GM18520 (cell line): ENCODE results near the gene C12orf75.
"Not testable (repeated sequence)": the region's sequence is repeated elsewhere in the genome, so short reads cannot be mapped to it uniquely, and the experiment has no call there.

Experiments
- ATAC-seq: cut with Tn5 transposase; IDR thresholded peaks from one replicate; pipeline ENCODE4 v1.9.1; 2021; ENCODE audit not compliant: unreplicated experiment

C12orf75 gene

DNA sequence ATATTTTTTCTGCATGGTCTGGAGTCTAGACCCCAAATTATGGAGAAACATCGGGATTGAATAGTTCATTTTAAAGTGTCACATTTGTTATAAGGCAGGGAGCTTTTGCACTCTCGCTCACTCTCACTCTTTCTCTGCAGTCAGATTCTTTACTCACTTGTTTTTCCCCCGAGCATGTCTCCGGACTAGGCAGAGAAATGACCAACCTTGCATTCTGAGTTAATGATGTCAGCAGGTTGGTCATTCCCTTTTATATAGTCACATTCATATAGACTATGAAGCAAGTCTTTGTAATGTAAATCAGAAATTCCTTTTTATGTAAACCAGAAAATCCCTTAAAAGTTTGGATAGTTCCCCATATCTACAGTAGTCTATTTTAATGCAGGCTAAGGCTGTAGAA lies 4.1 kb downstream of the C12orf75 start:
- ATAC-seq: no peak

DNA sequence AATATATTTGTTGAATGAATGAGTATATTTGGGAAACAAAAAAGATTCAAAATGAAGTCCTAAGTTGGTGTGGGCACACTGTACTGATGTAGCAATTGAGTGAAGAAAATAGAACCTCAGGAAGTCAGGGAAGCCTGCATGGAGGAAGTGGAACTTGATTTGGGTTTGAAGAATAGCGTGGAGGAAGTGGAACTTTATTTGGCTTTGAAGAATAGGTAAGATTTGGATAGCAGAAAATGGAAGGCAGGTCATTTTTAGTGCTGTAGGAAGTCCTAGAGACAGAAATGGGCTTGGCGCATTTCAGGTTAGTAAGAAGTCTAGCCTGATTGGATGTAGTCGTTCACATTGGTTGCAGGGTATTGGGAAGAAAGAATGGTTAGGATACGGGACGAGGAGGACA lies 5.4 kb downstream of the C12orf75 start:
- no peak for ATAC-seq

DNA sequence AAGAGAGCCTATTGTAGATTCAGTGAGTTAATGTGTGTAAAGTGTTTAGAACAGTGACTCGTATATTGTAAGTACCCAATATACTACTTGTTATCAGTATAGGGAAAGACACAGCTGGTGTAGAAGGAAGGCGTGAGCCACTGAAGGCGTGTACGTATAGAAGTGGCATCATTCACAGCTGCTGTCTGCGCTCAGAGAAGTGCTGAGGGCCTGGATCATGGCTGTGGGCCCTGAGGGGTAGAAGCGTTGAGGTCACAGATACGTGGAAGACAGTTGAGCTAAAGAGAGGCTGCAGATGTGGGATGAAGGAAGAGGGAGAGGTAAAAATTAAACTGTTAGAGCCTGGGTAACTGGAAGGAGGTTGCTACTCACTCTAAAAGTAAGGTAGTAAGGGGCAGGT lies 5.9 kb downstream of the C12orf75 start:
- ATAC-seq: no peak

- no peak for ATAC-seq
Measured at GRCh38 chr12:105337391-105337790, 6.9 kb downstream of the C12orf75 start.

DNA sequence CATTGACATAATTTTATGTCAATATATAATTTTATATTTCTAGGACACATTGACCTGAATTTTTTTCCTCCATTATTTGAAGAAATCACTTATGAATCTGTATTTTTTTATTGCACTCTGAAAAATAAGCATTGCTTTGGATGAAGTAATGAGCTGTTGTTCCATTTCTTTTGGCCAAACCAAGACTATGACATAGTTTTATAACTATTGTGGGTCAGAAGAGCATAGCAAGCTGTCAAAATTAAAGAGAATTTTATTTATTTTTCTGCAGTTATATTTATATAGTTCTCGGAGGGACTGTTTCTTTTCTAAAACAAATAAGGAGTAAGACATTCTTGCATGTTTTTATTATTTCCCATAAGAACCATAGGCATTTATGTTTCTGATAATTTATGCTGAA lies 8.5 kb downstream of the C12orf75 start:
- no peak for ATAC-seq

DNA sequence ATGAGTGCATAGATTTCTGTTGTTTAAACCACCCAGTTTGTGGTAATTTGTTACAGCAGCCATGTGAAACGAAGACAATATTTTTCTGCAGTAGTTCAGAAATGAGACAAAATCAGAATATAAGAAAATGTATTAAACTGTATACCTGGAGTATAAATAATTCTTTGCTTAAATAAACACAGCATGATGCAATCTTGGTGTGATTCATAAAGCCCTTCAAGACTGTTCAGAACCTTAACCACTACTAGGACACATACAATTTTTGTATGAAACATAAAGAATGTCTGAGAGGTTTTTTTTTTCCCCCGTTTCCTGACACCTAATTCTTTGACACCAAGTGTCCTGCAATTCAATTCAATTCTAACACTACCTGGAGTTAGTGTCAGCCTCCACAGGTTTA lies 10.5 kb downstream of the C12orf75 start:
- no peak for ATAC-seq

DNA sequence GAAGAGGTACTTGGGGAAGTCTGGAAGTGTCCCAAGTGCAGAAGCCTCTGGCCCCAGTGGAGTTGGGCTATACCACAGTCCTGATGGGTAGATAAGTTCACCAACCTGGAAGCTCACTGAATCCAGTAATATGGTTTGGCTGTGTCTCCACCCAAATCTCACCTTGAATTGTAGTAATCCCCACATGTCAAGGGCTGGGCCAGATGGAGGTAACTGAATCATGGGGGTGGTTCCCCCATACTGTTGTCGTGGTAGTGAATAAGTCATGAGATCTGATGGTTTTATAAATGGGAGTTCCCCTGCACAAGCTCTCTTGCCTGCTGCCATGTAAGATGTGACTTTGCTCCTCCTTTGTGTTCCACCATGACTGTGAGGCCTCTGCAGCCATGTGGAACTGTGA lies 11.1 kb downstream of the C12orf75 start:
- not testable (repeated sequence) for ATAC-seq

- ATAC-seq: no peak
Measured at GRCh38 chr12:105342464-105342863, 12.0 kb downstream of the C12orf75 start.

DNA sequence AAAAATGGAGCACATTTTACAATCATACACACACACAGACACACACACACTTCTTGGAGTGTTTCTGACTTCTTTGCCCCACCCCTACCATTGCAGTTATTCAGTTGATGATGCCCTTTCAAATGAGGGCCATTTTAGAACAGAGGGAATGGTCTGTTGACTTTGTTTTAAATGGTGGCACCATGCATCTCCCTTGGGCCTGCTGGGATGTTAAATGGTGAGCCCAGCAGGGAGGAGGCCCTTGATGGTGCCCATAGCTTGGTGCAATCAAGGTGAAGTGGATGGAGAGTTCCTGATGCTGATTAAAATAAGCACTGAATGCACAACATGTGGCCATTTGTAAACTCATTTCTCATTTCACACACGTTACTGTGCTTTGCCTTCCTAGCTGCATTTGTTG lies 13.3 kb downstream of the C12orf75 start:
- no peak for ATAC-seq

DNA sequence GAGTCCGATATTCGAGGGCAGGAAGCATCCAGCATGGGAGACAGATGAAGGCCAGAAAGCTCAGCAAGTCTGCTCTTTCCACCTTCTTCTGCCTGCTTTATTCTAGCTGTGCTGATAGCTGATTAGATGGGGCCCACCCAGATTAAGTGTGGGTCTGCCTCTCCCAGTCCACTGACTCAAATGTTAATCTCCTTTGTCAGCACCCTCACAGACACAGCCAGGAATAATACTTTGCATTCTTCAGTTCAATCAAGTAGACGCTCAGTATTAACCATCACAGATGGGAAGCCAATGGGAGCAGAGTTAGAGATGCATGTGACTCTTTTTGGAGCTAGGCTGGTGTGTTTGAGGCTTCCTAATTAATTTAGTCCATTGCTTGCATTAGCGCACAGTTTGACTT lies 17.0 kb downstream of the C12orf75 start:
- ATAC-seq: no peak

- no peak for ATAC-seq
Measured at GRCh38 chr12:105348142-105348541, 17.7 kb downstream of the C12orf75 start.

- no peak for ATAC-seq
Measured at GRCh38 chr12:105348561-105348960, 18.1 kb downstream of the C12orf75 start.

- no peak for ATAC-seq
Measured at GRCh38 chr12:105349138-105349537, 18.6 kb downstream of the C12orf75 start.

GRCh38 chr12:105351523-105351922 lies 21.0 kb downstream of the C12orf75 start:
- ATAC-seq: no peak

DNA sequence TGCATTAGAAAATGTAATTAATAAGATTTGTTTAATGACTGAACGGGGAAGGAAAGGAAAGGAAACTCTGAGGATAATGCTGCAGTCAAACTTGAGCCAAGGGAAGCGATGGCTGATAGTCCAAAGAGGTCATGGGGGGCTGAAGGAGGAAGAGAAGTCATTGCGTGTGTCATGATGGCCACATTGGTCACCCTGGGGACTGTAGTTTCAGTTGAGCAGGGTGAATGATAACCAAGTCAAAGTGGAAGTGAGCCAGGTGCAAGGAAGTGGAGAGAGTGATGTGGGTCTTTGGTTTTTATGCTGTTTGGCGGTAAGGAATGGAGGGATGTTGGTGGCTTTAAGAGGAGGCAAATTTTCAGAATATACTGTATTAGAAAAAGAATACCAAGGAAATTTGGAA lies 21.6 kb downstream of the C12orf75 start:
- peak; percentile 73 for ATAC-seq

DNA sequence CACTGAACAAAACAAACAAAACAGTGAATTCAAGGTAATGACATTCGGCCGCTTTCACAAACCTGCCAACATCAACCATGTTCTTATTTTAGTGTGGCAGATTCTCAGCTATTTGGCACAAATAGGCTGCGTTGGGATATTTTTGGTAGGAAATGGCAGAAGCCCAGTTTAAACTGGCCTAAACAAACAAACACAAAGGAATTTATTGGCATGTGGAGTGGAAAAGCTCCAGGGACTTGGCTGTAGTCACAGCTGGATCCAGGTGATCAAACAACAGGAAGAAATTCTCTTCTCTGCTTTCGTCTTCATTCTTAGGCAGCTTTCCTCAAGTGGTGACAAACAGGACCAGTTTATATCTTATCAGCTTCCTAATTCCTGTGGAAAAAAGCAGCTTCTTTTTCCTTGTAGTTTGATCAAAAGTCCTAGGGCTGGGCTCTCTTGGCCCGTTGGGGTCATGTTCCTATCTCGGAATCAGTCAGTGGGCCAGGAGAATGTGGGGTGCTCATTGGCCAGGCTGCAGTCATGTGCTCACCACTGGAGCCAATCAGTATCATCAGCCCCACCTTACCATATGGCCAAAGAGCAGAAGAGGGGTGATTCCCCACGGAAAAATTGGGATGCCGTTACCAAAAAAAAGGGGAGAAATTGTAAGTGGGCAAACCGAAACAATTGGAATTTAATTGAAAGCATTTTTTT lies 22.6 kb downstream of the C12orf75 start:
- ATAC-seq: no peak

DNA sequence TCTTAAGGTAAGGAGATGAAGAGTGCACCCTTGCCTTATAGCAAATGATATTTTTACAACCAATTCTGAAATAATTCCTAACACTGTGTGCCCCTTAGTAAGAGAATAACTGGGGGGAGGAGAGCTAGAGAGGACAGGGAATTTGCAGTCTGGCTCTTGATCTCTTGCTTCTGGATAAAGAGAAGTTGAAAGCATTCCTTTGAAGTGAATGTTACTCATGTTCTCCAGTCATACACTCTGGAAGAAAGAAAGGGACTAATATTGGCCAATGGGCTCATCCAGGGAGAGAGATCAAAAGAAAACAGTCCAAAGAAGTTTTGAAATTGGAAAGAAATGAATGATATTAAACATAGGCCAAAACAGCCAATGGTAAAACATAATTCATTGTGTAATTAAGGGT lies 25.3 kb downstream of the C12orf75 start:
- no peak for ATAC-seq

GRCh38 chr12:105357162-105357691 lies 26.7 kb downstream of the C12orf75 start:
- ATAC-seq: peak; percentile 56

- no peak for ATAC-seq
Measured at GRCh38 chr12:105358789-105359188, 28.3 kb downstream of the C12orf75 start.

DNA sequence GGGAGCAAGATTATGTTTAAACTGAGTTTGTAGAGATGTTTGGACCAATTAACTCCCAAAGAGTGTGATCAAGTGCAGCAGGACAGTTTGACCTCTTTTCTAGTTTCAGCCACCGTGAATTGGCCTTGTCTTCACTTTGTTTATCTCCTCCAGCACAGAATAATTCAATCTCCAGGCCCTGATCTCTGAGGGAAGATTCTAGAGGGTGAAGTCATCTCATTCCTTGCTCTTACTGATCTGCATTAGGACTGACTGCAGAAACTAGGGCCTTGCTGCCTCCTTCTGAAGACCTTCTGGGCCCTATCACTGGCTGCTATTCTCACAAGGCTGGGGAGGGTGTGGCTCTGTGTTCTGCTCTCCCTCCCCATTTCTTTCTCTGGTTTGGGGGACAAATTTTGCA lies 29.4 kb downstream of the C12orf75 start:
- no peak for ATAC-seq

DNA sequence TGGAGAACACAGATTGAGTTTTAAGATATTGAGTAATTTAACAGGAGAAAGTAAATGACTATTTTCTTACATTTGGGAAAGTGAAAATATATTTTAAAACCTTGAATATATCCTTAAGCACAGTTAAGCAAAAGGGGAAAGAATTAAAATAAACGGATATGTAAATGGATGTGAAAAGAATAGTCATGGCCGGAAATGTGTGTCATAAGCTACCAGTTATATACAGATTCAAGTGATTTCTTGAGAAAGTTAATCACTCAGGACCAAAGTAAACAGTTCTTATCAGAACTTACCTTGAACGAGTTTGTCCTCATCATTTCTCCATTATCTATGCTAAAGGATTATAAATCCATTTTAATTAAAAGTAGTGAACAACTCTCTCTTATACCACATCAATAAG lies 33.4 kb downstream of the C12orf75 start:
- no peak for ATAC-seq

GRCh38 chr12:105365231-105365630 lies 34.7 kb downstream of the C12orf75 start:
- no peak for ATAC-seq

- ATAC-seq: no peak
Measured at GRCh38 chr12:105368047-105368646, 37.7 kb downstream of the C12orf75 start.
